HCT116 (cell line): Measurements from ENCODE around the gene GNS. TPM values are rescaled to one million over a fixed set of nuclear protein-coding genes. Genes with fewer than 3 reads are reported as not detected.

ENCODE experiments used
- ATAC-seq: fragments of 200-7000 bp; cut with Tn5 transposase; 2 replicates; pipeline ENCODE4 v1.9.1; 2020; ENCODE audit warnings: mild to moderate bottlenecking, moderate library complexity
- BruUV-seq: library from RNA; stranded (reverse); fragments of 400-500 nt; replicated peaks from 2 replicates; lab custom pipeline; 2021; lab: Mats Ljungman, UMichigan
- CTCF ChIA-PET: fragments of 300-600 bp; sonication (Branson Sonifier 250); formaldehyde crosslinking; loops from one replicate; lab custom pipeline; 2021; ENCODE audit warnings: antibody characterized with exemption; lab: Charles Lee
- POLR2A ChIA-PET: fragments of 300-600, 350-600 bp; sonication (Branson Sonifier 250); formaldehyde crosslinking; loops from one replicate; lab custom pipeline; 2021; ENCODE audit warnings: antibody characterized with exemption; lab: Charles Lee
- RAD21 ChIA-PET, 2 experiments: fragments of 300-600 bp; sonication (Branson Sonifier 250); formaldehyde crosslinking; loops; one replicate each; lab custom pipeline; 2023; ENCODE audit warnings: low total read pairs in 2 of 2; ENCODE audit not compliant: uncharacterized antibody in 2 of 2, unreplicated experiment in 2 of 2, low non-redundant PET in 1 of 2; lab: Charles Lee
- DNase-seq: peaks from one replicate; pipeline ENCODE4 v3.0.0-alpha.2; 2010; ENCODE audit warnings: low read depth, low spot score
- H2AFZ ChIP-seq: fragments of 200-600 bp; shearing (Covaris generic), sonication (generic); 2 replicates; pipeline ENCODE4 v1.6.1; 2017; ENCODE audit warnings: low read depth, mixed run types, mixed read lengths, antibody characterized with exemption, low read length; ENCODE audit not compliant: poor library complexity, severe bottlenecking
- H3K27ac ChIP-seq: 2 replicates; pipeline ENCODE4 v1.5.1; 2012; ENCODE audit warnings: low read depth, low read length
- H3K27me3 ChIP-seq: fragments of 200-600 bp; sonication (generic); 2 replicates; pipeline ENCODE4 v1.6.1; 2016; ENCODE audit warnings: mixed run types, low read length, mixed read lengths; ENCODE audit not compliant: insufficient read depth
- H3K36me3 ChIP-seq, 2 experiments: fragments of 200-500 bp in 1 of 2; fragments of 200-600 bp in 1 of 2; sonication (Bioruptor generic) in 1 of 2; sonication (generic) in 1 of 2; 2 replicates each; pipeline versions ENCODE4 v1.5.1 to v1.6.1; 2014 to 2016; ENCODE audit warnings: low read length in 2 of 2, inconsistent platforms in 1 of 2, mixed read lengths in 1 of 2, mixed run types in 1 of 2; ENCODE audit not compliant: insufficient read depth in 2 of 2, control insufficient read depth in 1 of 2
- H3K4me1 ChIP-seq, 2 experiments: fragments of 200-600 bp in 1 of 2; sonication (generic) in 1 of 2; 2 replicates each; pipeline versions ENCODE4 v1.5.1 to v1.6.1; 2012 to 2017; ENCODE audit warnings: low read length in 2 of 2, inconsistent platforms in 1 of 2, mild to moderate bottlenecking in 1 of 2, mixed read lengths in 1 of 2, mixed run types in 1 of 2, moderate library complexity in 1 of 2; ENCODE audit not compliant: insufficient read depth in 2 of 2, control insufficient read depth in 1 of 2
- H3K4me2 ChIP-seq: fragments of 200-600 bp; sonication (generic); 2 replicates; pipeline ENCODE4 v1.6.1; 2017; ENCODE audit warnings: mixed run types, low read length, mixed read lengths
- H3K4me3 ChIP-seq, 2 experiments: fragments of 200-600 bp in 1 of 2; sonication (generic) in 1 of 2; replicated peaks in 1 of 2; 2 replicates each; pipeline ENCODE4 v1.5.1; 2011 to 2016; ENCODE audit warnings: low read length in 2 of 2, control low read depth in 1 of 2, low read depth in 1 of 2, mild to moderate bottlenecking in 1 of 2, mixed read lengths in 1 of 2, mixed run types in 1 of 2
- H3K79me2 ChIP-seq: fragments of 200-600 bp; sonication (generic); 2 replicates; pipeline ENCODE4 v1.6.1; 2017; ENCODE audit warnings: mild to moderate bottlenecking, mixed run types, low read length, moderate library complexity, mixed read lengths; ENCODE audit not compliant: insufficient read depth
- H3K9ac ChIP-seq: fragments of 200-600 bp; sonication (generic); 2 replicates; pipeline ENCODE4 v1.6.1; 2016; ENCODE audit warnings: low read length, mixed read lengths
- H3K9me2 ChIP-seq: fragments of 200-600 bp; sonication (generic), shearing (Covaris generic); 2 replicates; pipeline ENCODE4 v1.6.1; 2017; ENCODE audit warnings: mixed run types, mild to moderate bottlenecking, moderate library complexity; ENCODE audit not compliant: insufficient read depth
- H3K9me3 ChIP-seq, 2 experiments: fragments of 200-500 bp in 1 of 2; fragments of 200-600 bp in 1 of 2; sonication (Bioruptor generic) in 1 of 2; sonication (generic) in 1 of 2; 2 replicates each; pipeline ENCODE4 v1.6.1; 2014 to 2017; ENCODE audit warnings: low read length in 2 of 2, mixed read lengths in 2 of 2, inconsistent platforms in 1 of 2, low read depth in 1 of 2, mild to moderate bottlenecking in 1 of 2, mixed run types in 1 of 2, moderate library complexity in 1 of 2; ENCODE audit not compliant: control insufficient read depth in 1 of 2, insufficient read depth in 1 of 2
- H4K20me1 ChIP-seq: fragments of 200-600 bp; sonication (generic), shearing (Covaris generic); 2 replicates; pipeline ENCODE4 v1.6.1; 2017; ENCODE audit warnings: mixed run types, mild to moderate bottlenecking, moderate library complexity; ENCODE audit not compliant: insufficient read depth
- CBX3 ChIP-seq: IDR thresholded peaks from 2 replicates; pipeline ENCODE4 v1.6.1; 2012; ENCODE audit warnings: low read depth
- CEBPB ChIP-seq: IDR thresholded peaks from 2 replicates; pipeline ENCODE4 v1.6.1; 2012; ENCODE audit warnings: low read depth
- CTCF ChIP-seq, 3 experiments: fragments of 200-600 bp in 1 of 3; sonication (generic) in 1 of 3; IDR thresholded peaks in 2 of 3; conservative IDR thresholded peaks in 1 of 3; 2 replicates each; pipeline ENCODE4 v1.5.1; 2012 to 2017; ENCODE audit warnings: low read depth in 2 of 3, low read length in 2 of 3, antibody characterized with exemption in 1 of 3, borderline replicate concordance in 1 of 3, control low read depth in 1 of 3, mild to moderate bottlenecking in 1 of 3, mixed read lengths in 1 of 3, mixed run types in 1 of 3, moderate library complexity in 1 of 3; ENCODE audit not compliant: insufficient read depth in 1 of 3
- EGR1 ChIP-seq: IDR thresholded peaks from 2 replicates; pipeline ENCODE4 v1.6.1; 2012; ENCODE audit warnings: low read depth
- ELF1 ChIP-seq: IDR thresholded peaks from 2 replicates; pipeline ENCODE4 v1.6.1; 2012; ENCODE audit warnings: low read depth, borderline replicate concordance
- EZH2 ChIP-seq: fragments of 200-600 bp; sonication (generic); IDR thresholded peaks from 2 replicates; pipeline ENCODE4 v1.6.1; 2017; ENCODE audit warnings: antibody characterized with exemption, mixed run types
- EZH2phosphoT487 ChIP-seq: fragments of 200-600 bp; IDR thresholded peaks from 2 replicates; pipeline ENCODE4 v1.6.1; 2018; ENCODE audit warnings: antibody characterized with exemption, borderline replicate concordance
- FOSL1 ChIP-seq: IDR thresholded peaks from 2 replicates; pipeline ENCODE4 v1.6.1; 2012; ENCODE audit warnings: low read depth
- JUND ChIP-seq: IDR thresholded peaks from 2 replicates; pipeline ENCODE4 v1.6.1; 2012
- POLR2A ChIP-seq: IDR thresholded peaks from 2 replicates; pipeline ENCODE4 v1.7.0; 2011; ENCODE audit warnings: borderline replicate concordance; ENCODE audit not compliant: insufficient read depth, insufficient read length; ENCODE audit errors: extremely low read depth
- POLR2AphosphoS5 ChIP-seq: IDR thresholded peaks from 2 replicates; pipeline ENCODE4 v1.6.1; 2011; ENCODE audit warnings: mild to moderate bottlenecking, low read depth, low read length, moderate library complexity
- RAD21 ChIP-seq: IDR thresholded peaks from 2 replicates; pipeline ENCODE4 v1.6.1; 2012; ENCODE audit warnings: low read depth, mild to moderate bottlenecking
- SIN3A ChIP-seq: IDR thresholded peaks from 2 replicates; pipeline ENCODE4 v1.6.1; 2012; ENCODE audit warnings: low read depth
- TCF7L2 ChIP-seq: IDR thresholded peaks from 2 replicates; pipeline ENCODE4 v1.7.0; 2011; ENCODE audit warnings: borderline replicate concordance, inconsistent platforms; ENCODE audit not compliant: insufficient read depth, insufficient read length; ENCODE audit errors: extremely low read depth
- YY1 ChIP-seq: IDR thresholded peaks from 2 replicates; pipeline ENCODE4 v1.6.1; 2011; ENCODE audit warnings: low read length, low read depth, moderate library complexity, mild to moderate bottlenecking; ENCODE audit not compliant: insufficient replicate concordance; ENCODE audit errors: extremely low read depth
- ZFX ChIP-seq: fragments of 450-650 bp; IDR thresholded peaks from 2 replicates; pipeline ENCODE4 v1.6.1; 2017
- intact Hi-C: fragments of 100-400 bp; cut with micrococcal nuclease; formaldehyde crosslinking; loops from 2 replicates; pipeline ENCODE4 v1.10.0; 2022
- total RNA-seq: library from RNA; stranded (reverse); gene quantifications from one replicate; pipeline ENCODE4 v1.2.1, GENCODE V29; 2021; ENCODE audit not compliant: unreplicated experiment
- TF ChIP-seq, protein P1 (sequence below): IDR thresholded peaks from 2 replicates; pipeline ENCODE4 v1.6.1; 2012
- TF ChIP-seq, protein P2 (sequence below): IDR thresholded peaks from 2 replicates; pipeline ENCODE4 v1.6.1; 2012

Gene GNS
- total RNA-seq, 1 experiment from 2014 or later: 45.7 TPM

- ATAC-seq (no peak), DNase-seq (no peak)
- no TSS peak for BruUV-seq
- Histone ChIP-seq H3K4me1 (no peaks in the 10 kb centered on the region), H3K4me2 (no peak overlapping the region), H2AFZ (no peak overlapping the region), H4K20me1 (no peaks in the 10 kb centered on the region), H3K9me3 (no peaks in the 10 kb centered on the region), H3K4me3 (no peak overlapping the region), H3K9ac (no peak overlapping the region), H3K36me3 (no peaks in the 10 kb centered on the region), H3K27me3 (no peaks in the 10 kb centered on the region), H3K9me2 (no peaks in the 10 kb centered on the region), H3K27ac (no peak overlapping the region), H3K79me2 (no peaks in the 10 kb centered on the region)
- ChIA-PET CTCF (interaction anchor here (1.6 to 1.8 kb wide), 2 partner anchors 11 to 160 kb away, joined by 4 to 5 read pairs; no protein-coding TSS in a partner anchor), POLR2A (no interaction called here), RAD21 (no interaction called here)
- TF ChIP-seq EGR1 (no peak), CBX3 (no peak), CTCF (IDR thresholded peaks at IDR 0.05 in 2 of 3, conservative IDR thresholded peaks at IDR 0.05 in 1 of 3; ENCODE audit: borderline replicate concordance in 1 of 3, insufficient read depth in 1 of 3, low read depth in 2 of 3, low read length in 2 of 3) (no peak)
- intact Hi-C loops: no loop called here
Measured at GRCh38 chr12:64709429-64709828, 49.8 kb downstream of the GNS start.

DNA sequence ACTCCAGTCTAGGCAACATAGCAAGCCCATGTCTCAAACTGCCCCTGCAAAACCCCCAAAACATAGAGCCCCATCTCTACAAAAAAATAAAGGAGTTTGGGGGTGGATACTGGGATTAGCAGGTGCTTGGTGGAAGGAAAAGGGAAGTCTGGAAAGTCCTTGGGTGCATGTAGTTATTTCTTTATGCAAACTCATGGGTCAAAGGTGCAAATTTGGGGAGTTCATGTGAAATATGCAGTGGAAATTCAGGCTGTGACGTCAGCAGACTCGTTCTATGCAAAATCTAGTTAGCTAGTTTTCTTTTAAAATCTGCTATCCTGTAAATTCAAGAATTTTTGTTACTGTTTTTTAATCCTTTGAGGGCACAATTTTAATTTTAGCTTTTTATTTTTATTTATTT is 51.3 kb downstream of the GNS start:
- ChIA-PET CTCF (interaction anchor here (1.6 to 2.6 kb wide), 2 partner anchors 10 to 158 kb away, joined by 4 to 15 read pairs; no protein-coding TSS in a partner anchor), RAD21 (no interaction called here), POLR2A (no interaction called here)
- Histone ChIP-seq H3K9me2 (no peaks in the 10 kb centered on the region), H3K36me3 (no peaks in the 10 kb centered on the region), H4K20me1 (no peaks in the 10 kb centered on the region), H3K4me3 (no peak overlapping the region), H3K9me3 (no peaks in the 10 kb centered on the region), H3K27me3 (no peaks in the 10 kb centered on the region), H2AFZ (no peak overlapping the region), H3K4me2 (no peak overlapping the region), H3K9ac (no peak overlapping the region), H3K79me2 (no peaks in the 10 kb centered on the region), H3K4me1 (no peaks in the 10 kb centered on the region), H3K27ac (no peak overlapping the region)
- ATAC-seq: no peak
- DNase-seq: no peak
- intact Hi-C loops: no loop called here
- no TSS peak for BruUV-seq
- TF ChIP-seq, protein P1, sequence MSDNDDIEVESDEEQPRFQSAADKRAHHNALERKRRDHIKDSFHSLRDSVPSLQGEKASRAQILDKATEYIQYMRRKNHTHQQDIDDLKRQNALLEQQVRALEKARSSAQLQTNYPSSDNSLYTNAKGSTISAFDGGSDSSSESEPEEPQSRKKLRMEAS: no peak
- no peak for TF ChIP-seq ELF1
- TF ChIP-seq JUND: no peak
- TF ChIP-seq, protein P2, sequence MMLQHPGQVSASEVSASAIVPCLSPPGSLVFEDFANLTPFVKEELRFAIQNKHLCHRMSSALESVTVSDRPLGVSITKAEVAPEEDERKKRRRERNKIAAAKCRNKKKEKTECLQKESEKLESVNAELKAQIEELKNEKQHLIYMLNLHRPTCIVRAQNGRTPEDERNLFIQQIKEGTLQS: no peak
- no peak for TF ChIP-seq EZH2
- no peak for TF ChIP-seq POLR2AphosphoS5
- no peak for TF ChIP-seq YY1
- no peak for TF ChIP-seq SIN3A
- TF ChIP-seq CEBPB: no peak
- TF ChIP-seq ZFX: no peak
- no peak for TF ChIP-seq POLR2A
- TF ChIP-seq RAD21: no peak
- no peak for TF ChIP-seq TCF7L2
- TF ChIP-seq EZH2phosphoT487: no peak
- no peak for TF ChIP-seq FOSL1
- no peak for TF ChIP-seq CBX3
- TF ChIP-seq CTCF (IDR thresholded peaks at IDR 0.05 in 2 of 3, conservative IDR thresholded peaks at IDR 0.05 in 1 of 3; ENCODE audit: borderline replicate concordance in 1 of 3, insufficient read depth in 1 of 3, low read depth in 2 of 3, low read length in 2 of 3): no peak
